ENCODE data around the gene EFCAB11.

GRCh38 chr14:89833661-89834060 lies 120.9 kb downstream of the EFCAB11 start:
- TF ChIP-seq POLR2AphosphoS5 (IDR thresholded peaks at IDR 0.05) (no peak), CTCF (IDR thresholded peaks at IDR 0.05) (no peak), POLR2A (IDR thresholded peaks at IDR 0.05) (no peak), EP300 (IDR thresholded peaks at IDR 0.05) (no peak)
